GM10847 (cell line): Measurements from ENCODE around the gene CBX7.

ENCODE experiments used
- POLR2A ChIP-seq: IDR thresholded peaks from 2 replicates; pipeline ENCODE4 v1.6.1; 2011; ENCODE audit not compliant: insufficient read length; ENCODE audit errors: extremely low read depth

CBX7 gene

GRCh38 chr22:39123751-39124581 is 28.5 kb downstream of the CBX7 start:
- TF ChIP-seq POLR2A: no peak

DNA sequence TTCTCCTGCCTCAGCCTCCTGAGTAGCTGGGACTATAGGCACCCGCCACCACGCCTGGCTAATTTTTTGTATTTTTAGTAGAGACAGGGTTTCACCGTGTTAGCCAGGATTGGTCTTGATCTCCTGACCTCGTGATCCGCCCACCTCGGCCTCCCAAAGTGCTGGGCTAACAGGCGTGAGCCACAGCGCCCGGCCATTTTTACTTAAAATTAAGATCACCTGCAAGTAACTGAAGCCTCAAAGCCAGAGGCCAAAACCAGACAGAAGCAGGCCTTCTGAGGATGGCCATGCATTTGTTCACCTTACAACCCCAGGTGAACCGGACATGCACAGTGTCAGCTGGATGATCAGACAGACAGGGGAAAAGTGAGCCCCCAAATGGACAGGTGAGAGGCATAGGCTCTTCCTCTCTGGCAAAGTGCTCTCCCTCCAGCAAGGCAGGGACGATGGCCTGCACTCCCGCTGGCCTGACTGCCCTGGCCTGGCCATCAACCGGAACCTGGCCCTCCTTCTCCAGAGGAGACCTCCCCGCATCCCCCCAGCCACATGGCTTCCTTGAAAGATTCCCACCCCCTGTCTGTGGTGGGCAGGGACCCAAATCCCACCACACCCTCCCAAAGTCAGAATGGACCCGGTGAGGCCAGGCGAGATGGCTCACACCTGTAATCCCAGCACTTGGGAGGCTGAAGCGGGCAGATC is 29.6 kb downstream of the CBX7 start:
- no peak for TF ChIP-seq POLR2A

- no peak for TF ChIP-seq POLR2A
Observed at GRCh38 chr22:39120983-39121382, 31.5 kb downstream of the CBX7 start.

DNA sequence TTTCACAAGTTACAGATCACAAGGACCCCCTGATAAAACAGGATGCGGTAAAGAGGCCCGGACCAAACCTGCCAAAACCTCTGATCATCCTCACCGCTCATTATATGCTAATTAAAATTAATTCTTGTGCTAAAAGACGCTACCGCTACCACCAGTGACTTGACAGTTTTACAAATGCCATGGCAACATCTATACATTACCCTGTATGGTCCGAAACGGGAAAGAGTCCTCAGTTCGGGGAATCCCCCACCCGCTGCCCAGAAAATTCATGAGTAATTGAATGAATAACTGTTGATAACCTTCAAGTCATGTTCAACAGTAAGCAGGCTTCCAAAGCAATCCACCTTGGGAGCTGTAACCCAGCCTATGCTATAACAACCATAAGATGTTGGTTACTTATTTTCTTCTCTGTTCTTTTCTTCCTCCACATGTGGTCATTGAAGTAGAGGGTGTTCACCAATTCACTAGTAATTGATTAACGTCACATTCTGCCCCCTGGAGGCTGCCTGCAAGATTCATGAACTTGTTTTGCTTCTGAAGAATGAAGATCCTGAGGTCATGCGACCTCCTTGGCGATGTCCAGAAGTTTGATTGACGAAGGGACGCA is 34.8 kb downstream of the CBX7 start:
- no peak for TF ChIP-seq POLR2A

DNA sequence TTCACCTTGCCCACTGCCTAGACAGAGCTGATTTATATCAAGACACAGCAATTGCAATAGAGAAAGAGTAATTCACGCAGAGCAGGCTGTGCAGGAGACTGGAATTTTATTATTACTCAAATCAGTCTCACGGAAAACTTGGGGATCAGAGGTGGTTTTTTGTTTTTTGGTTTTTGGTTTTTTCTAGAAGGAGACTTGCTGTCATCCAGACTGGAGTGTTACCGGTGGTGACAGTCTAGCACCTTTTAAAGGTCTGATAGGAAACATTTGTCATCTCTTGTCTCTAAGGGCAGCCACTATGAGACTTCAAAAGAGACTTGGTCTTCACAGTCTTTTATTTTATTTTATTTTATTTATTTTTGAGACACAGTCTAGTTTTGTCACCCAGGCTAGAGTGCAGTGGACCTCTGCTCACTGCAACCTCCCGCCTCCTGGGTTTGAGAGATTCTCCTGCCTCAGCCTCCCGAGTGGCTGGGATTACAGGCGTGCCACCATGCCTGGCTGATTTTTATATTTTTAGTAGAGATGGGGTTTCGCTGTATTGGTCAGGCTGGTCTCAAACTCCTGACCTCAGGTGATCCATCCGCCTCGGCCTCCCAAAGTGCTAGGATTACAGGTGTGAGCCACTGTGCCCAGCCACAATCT is 36.4 kb downstream of the CBX7 start:
- TF ChIP-seq POLR2A: no peak

- TF ChIP-seq POLR2A: no peak
Observed at GRCh38 chr22:39115570-39115969, 36.9 kb downstream of the CBX7 start.

GRCh38 chr22:39114112-39114511 is 38.4 kb downstream of the CBX7 start:
- no peak for TF ChIP-seq POLR2A

GRCh38 chr22:39110631-39111561 is 41.6 kb downstream of the CBX7 start:
- TF ChIP-seq POLR2A: no peak

GRCh38 chr22:39109361-39109760 is 43.1 kb downstream of the CBX7 start:
- TF ChIP-seq POLR2A: no peak

GRCh38 chr22:39108487-39108886 is 44.0 kb downstream of the CBX7 start:
- no peak for TF ChIP-seq POLR2A

GRCh38 chr22:39106326-39106725 is 46.2 kb downstream of the CBX7 start:
- no peak for TF ChIP-seq POLR2A

GRCh38 chr22:39103431-39103830 is 49.0 kb downstream of the CBX7 start:
- TF ChIP-seq POLR2A: no peak

DNA sequence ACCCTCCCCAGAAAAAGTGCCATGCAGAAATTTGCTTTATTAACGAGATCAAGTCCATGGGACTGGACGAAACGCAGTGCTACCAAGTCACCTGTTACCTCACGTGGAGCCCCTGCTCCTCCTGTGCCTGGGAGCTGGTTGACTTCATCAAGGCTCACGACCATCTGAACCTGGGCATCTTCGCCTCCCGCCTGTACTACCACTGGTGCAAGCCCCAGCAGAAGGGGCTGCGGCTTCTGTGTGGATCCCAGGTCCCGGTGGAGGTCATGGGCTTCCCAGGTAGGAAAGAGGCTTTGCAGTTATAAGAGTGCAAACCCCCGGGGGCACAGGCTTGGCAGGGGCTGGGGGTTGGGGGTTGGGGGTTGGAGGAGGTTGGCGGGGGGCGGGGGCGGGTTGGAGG is 51.3 kb downstream of the CBX7 start:
- TF ChIP-seq POLR2A: no peak

DNA sequence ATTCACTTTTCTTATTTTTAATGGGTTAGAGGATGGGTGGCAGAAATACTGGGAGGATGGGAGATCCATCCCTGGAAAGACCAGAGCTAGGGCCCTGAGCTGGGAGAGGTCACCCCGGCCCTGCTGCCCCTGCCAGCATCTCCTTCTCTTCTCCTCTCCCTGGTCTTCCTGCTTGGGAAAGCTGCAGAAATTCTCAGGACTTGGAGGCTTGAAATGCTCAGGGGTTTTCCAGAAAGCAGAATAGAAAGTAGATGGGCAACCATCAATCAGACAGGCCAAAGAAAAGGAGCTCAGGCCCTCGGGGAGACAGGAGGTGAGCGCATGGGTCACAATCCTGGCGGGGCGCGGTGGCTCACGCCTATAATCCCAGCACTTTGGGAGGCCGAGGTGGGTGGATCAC is 53.9 kb downstream of the CBX7 start:
- no peak for TF ChIP-seq POLR2A

GRCh38 chr22:39098026-39098425 is 54.5 kb downstream of the CBX7 start:
- TF ChIP-seq POLR2A: peak; percentile 26
